Measurements from ENCODE around the gene RSPH6A. TPM values are rescaled to one million over a fixed set of nuclear protein-coding genes. Genes with fewer than 3 reads are reported as not detected.
"Not testable (repeated sequence)": the region's sequence is repeated elsewhere in the genome, so short reads cannot be mapped to it uniquely, and the experiment has no call there.

RSPH6A gene
- total RNA-seq, 2 donors from 2014 or later: not detected

GRCh38 chr19:45754323-45754722 lies 60.8 kb downstream of the RSPH6A start:
- Histone ChIP-seq H3K27me3 (replicated peaks; ENCODE audit: insufficient read depth) (no peaks in the 10 kb centered on the region), H3K9me3 (no peaks in the 10 kb centered on the region), H3K27ac (no peak overlapping the region), H3K4me3 (no peak overlapping the region), H3K4me1 (ENCODE audit: control insufficient read depth in 1 of 2, low read depth in 2 of 2) (no peaks in the 10 kb centered on the region), H3K36me3 (no peaks in the 10 kb centered on the region)
- no peak for ATAC-seq (ENCODE audit: insufficient number of reproducible peaks, low FRiP score, low read depth)
- DNase-seq (ENCODE audit: low spot score): no peak
- TF ChIP-seq CTCF (IDR thresholded peaks at IDR 0.05): no peak

GRCh38 chr19:45753548-45753947 lies 61.6 kb downstream of the RSPH6A start:
- H3K36me3 ChIP-seq: no peaks in the 10 kb centered on the region
- no peak for ATAC-seq (ENCODE audit: insufficient number of reproducible peaks, low FRiP score, low read depth)
- no peaks in the 10 kb centered on the region for H3K4me1 ChIP-seq (ENCODE audit: control insufficient read depth in 1 of 2, low read depth in 2 of 2)
- H3K4me3 ChIP-seq: no peak overlapping the region
- TF ChIP-seq CTCF (IDR thresholded peaks at IDR 0.05): no peak
- H3K27me3 ChIP-seq (replicated peaks; ENCODE audit: insufficient read depth): no peaks in the 10 kb centered on the region
- no peak for DNase-seq (ENCODE audit: low spot score)
- H3K27ac ChIP-seq: no peak overlapping the region
- no peaks in the 10 kb centered on the region for H3K9me3 ChIP-seq

DNA sequence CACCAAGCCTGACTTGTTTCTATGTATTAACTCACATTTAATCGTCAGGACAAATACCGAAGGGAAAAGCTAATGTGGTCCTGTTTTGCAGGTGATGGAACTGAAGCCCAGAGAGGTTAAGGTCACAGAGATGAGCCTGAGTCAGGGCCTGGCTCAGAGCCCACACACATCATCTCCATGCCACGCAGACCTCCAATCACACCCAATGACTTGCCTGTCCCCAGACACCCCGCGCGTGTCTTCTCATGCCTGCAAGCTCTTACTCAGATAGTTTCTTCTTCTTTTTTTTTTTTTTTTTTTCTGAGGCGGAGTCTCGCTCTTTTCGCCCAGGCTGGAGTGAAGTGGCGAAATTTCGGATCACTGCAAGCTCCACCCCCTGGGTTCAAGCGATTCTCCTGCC lies 62.5 kb downstream of the RSPH6A start:
- TF ChIP-seq CTCF (IDR thresholded peaks at IDR 0.05): no peak
- no peaks in the 10 kb centered on the region for H3K27me3 ChIP-seq (replicated peaks; ENCODE audit: insufficient read depth)
- H3K9me3 ChIP-seq: no peaks in the 10 kb centered on the region
- ATAC-seq (ENCODE audit: insufficient number of reproducible peaks, low FRiP score, low read depth): no peak
- H3K36me3 ChIP-seq: no peaks in the 10 kb centered on the region
- H3K4me3 ChIP-seq: no peak overlapping the region
- no peak for DNase-seq (ENCODE audit: low spot score)
- H3K4me1 ChIP-seq (ENCODE audit: control insufficient read depth in 1 of 2, low read depth in 2 of 2): no peaks in the 10 kb centered on the region
- H3K27ac ChIP-seq: no peak overlapping the region

DNA sequence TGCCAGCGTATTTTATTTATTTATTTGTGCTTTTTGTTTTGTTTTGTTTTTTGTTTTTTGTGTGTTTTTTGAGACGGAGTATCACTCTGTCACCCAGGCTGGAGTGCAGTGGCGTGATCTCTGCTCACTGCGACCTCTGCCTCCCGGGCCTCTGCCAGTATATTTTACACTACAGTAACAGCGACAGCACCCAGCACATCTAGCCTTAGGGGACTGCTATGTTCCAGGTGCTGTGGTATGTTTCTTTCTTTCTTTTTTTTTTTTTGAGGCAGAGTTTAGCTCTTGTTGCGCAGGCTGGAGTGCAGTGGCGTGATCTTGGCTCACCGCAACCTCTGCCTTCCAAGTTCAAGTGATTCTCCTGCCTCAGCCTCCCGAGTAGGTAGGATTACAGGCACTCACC lies 63.6 kb downstream of the RSPH6A start:
- ATAC-seq (ENCODE audit: insufficient number of reproducible peaks, low FRiP score, low read depth); DNase-seq (ENCODE audit: low spot score); H3K27ac ChIP-seq; H3K36me3 ChIP-seq; H3K9me3 ChIP-seq; H3K4me1 ChIP-seq (ENCODE audit: control insufficient read depth in 1 of 2, low read depth in 2 of 2); H3K27me3 ChIP-seq (replicated peaks; ENCODE audit: insufficient read depth); H3K4me3 ChIP-seq: not testable (repeated sequence)

GRCh38 chr19:45747513-45747912 lies 67.6 kb downstream of the RSPH6A start:
- no peak for ATAC-seq (ENCODE audit: insufficient number of reproducible peaks, low FRiP score, low read depth)
- DNase-seq (ENCODE audit: low spot score): no peak
- Histone ChIP-seq H3K27me3 (replicated peaks; ENCODE audit: insufficient read depth) (no peaks in the 10 kb centered on the region), H3K36me3 (no peaks in the 10 kb centered on the region), H3K4me1 (ENCODE audit: control insufficient read depth in 1 of 2, low read depth in 2 of 2) (no peaks in the 10 kb centered on the region), H3K27ac (no peak overlapping the region), H3K4me3 (no peak overlapping the region), H3K9me3 (no peaks in the 10 kb centered on the region)
- TF ChIP-seq CTCF (IDR thresholded peaks at IDR 0.05): no peak

DNA sequence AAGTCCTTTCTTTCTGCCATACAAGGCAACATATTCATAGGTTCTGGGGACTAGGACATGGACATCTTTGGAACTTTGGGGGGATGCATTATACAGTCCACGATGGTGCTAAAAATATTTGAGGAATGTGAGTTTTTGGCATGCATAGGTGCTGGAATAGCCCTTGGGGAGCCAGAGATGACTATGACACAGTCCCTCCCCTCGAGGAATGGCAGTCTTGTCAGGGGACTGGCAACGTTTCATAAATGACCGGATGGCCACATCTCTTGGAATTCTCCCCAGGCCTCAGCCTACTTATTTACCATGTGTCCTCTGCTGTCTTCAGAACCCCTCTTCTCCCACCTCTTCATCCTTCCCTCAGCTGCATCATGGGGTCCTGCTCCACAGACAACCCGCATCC lies 68.2 kb downstream of the RSPH6A start:
- TF ChIP-seq CTCF (IDR thresholded peaks at IDR 0.05): no peak
- DNase-seq (ENCODE audit: low spot score): no peak
- no peak for ATAC-seq (ENCODE audit: insufficient number of reproducible peaks, low FRiP score, low read depth)

More for the DNA sequence above, 68.2 kb downstream of the RSPH6A start:
- Histone ChIP-seq H3K9me3 (no peaks in the 10 kb centered on the region), H3K4me1 (ENCODE audit: control insufficient read depth in 1 of 2, low read depth in 2 of 2) (no peaks in the 10 kb centered on the region), H3K27ac (no peak overlapping the region), H3K36me3 (no peaks in the 10 kb centered on the region), H3K4me3 (no peak overlapping the region), H3K27me3 (replicated peaks; ENCODE audit: insufficient read depth) (no peaks in the 10 kb centered on the region)
